NCI-H524 treated with DMSO at 0.1 percent for 48 hours (cell line): ENCODE measurements around the gene NTN4.
"Not testable (repeated sequence)": the region's sequence is repeated elsewhere in the genome, so short reads cannot be mapped to it uniquely, and the experiment has no call there.

Experiments
- DNase-seq: peaks from one replicate; lab custom pipeline; 2025; lab: John Stamatoyannopoulos, UW

Gene NTN4

DNA sequence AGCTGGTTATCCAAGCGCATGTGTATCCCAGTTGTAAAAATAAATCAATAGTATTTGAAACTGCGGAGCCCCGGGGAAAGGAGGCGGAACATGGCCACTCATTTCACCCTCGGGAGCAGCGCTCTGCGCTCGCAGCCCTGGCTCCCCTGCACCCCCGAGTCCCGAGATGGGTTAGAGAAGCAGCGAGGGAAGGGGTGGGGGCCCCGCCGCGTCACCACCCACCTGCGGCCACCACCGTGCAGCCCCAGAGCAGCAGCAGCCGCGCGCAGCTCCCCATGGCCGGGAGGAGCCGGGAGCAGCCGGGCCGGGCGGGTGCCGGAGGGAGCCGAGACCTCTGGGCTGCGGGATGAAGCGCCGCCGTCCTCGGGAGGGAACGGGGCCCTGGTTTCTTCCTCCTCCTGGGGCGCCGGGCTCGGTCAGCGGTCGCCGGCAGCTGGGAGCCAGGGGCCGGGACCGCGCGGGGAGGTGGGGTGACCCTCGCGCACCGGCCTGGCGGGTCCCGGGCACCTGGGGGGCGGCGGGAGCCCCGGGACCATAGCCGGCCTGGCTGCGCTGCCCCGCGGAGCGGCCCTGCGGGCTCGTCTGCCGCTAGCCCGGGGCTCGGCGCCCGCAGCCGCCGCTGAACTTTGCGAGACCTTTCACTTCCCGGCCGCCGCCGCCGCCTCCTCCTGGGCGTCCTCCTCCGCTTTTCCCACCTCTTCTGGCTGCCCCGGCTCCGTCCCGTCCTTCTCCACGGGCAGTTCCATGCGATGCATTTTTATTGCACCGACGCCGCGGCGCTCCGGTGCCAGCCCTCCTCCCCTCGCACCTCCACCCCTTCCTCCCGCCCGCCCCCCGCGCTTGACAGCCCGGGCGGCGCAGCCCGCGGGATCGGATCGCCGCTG lies at the start of gene NTN4:
TSS of gene NTN4 (minus strand) at position 732 of the 884 bp plus-strand sequence. CDS start at position 277, 455 bp downstream.
- DNase-seq: no peak

DNA sequence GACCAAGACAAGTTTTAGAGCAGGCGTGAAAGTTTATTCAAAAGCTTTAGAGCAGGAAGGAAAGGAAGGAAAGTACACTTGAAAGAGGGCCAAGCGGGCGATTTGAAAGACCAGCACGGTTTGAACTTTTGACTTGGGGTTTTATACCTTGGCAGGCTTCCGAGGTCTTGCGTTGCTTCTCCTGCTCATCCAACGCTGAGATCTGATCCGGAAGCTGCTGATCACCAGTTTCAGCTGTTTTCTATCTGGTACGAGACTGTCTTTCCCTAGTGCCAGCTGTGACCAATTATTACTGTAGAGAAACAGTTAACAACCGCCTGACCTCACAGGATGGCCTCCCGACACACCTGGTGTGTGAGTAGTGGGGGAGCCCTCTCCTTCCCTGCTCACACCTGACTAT lies 47.6 kb upstream of the NTN4 start:
- DNase-seq: no peak

DNA sequence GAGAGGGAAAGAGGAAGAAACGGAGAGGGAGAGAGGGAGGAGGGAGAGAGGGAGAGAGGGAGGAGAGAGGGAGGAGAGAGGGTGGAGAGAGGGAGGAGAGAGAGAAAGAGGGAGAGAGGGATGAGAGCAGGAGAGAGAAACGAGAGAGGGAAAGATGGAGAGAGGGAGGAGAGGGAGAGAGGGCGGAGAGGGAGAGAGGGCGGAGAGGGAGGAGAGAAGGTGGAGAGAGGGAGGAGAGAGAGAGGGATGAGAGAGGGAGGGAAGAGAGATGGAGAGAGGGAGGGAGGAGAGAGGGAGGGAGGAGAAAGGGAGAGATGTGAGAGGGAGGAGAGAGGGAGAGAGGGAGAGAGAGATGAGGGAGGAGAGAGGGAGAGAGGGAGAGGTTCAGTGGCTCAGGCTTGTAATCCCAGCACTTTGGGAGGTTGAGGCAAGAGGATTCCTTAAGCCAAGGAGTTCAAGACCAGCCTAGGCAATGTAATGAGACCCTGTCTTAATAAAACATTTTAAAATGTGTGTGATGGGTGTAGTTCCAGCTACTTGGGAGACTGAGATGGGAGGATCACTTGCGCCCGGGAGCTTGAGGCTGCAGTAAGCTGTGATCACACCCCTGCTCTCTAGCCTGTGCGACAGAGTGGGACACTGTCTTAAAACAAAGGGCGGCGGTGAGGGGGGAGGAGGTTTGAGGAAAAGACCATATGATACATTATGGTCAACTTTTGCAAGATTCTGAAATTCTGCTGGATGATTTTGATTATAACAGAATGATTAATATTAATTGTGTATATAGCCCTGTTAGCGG lies 46.9 kb upstream of the NTN4 start:
- no peak for DNase-seq

DNA sequence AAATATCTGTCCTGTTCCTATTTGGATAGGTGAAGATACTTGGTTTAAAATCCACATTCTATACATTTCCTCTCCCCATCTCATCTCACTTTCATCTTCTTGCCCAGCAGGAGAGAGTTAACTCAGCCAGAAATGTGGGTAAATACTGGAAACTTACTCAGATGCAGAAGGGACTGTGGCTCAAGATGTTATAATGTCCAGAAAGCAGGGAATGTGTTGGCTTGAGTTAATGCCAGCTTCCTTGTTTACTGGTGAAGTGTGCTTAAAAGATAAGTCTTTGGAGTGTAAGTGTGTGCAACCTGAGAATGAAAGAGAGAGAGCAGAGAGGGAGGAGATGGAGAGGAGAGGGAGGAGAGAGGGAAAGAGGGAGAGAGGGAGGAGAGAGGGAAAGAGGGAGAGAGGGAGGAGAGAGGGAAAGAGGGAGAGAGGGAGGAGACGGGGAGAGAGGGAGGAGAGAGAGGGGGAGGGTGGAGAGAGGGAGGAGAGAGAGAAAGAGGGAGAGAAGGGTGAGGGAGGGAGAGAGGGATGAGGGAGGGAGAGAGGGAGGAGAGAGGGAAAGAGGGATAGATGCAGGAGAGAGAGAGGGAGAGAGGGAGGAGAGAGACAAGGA lies 46.2 kb upstream of the NTN4 start:
- DNase-seq: no peak

DNA sequence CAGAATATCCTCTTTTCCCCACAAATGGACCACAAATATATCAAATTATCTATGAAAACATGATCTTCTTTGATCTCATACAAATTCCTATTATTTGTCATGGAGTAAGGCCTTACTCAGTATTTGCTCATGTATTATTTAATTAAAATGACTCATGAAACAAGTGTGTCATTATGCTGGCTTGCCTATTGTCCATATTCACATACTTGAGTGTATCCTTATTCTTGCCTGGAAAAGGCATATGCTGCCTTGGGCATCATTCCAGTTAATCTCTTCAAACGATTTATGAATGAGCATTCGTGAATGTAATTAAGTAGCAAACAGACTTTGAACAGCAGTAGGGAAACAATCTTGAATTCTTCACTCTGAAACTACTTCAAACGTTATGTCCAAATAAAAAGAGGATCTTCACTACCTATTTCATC lies 45.6 kb upstream of the NTN4 start:
- DNase-seq: peak; percentile 78

DNA sequence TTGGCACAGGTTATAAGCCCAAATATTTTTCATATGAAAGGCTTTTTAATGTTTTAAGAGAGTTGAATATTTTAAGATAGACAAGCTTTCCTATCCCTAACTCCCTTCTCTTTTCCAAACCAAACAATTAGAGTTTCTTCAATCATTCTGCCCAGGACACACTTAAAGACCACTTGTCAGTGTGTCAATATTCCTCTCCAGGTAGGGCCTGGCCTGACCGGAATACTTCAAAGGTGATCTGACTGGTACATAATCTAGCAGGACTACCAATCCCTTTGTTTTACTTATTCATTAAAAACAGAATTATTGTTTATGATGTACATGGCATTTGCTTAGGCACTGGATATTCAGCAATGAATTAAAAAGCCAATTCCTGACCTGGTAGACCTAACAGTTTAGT lies 44.0 kb upstream of the NTN4 start:
- DNase-seq: no peak

DNA sequence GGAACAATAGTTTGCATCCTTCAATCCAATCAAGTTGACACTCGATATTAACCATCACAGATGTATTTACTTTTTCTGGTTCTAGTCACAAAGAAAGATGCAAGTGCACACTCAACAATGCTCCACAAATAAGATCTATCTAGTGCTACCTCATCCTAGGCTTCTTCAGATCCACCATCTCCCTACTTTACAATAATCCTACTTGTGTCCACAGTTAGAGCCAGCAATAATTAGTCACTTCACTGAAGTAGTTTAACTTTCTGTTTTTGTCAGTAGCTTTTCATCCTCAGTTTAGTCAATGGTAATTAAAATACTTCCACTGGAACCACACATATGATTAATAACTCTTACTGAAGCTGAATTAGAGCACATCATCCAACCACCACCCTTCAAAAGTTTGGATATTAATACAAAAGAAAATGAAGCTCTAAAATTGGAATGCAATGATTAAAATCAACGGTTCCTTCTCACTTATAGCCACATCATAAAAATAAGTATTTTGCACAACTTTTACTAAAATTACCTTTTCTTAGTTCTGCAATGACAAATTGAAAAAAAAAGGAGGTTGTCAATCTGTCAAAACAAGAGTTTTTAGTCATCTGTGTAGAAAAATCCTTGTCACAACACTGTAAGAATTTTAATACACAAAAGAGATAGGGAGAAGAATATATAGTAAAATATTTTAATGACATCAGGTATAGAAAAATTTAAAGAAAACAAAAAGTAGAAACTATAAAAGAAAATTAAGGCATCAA lies 39.9 kb upstream of the NTN4 start:
- no peak for DNase-seq

DNA sequence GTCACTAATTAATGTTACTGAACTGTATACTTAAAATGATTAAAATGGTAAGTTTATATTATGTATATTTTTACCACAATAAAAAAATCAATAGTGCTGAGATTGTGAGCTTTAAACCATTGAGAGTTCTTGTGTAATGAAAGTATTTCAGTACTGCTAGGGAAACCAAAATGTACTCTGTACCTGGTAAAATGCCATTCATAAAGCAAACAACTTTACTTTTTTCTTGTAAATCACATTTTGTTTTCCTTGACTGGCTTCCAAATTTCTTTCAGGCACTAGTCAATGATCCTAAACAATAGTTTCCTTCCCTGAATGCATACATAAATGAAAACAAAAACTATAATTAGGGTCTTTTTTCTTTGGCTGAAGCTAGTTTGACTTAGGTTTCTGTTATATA lies 38.8 kb upstream of the NTN4 start:
- DNase-seq: no peak

DNA sequence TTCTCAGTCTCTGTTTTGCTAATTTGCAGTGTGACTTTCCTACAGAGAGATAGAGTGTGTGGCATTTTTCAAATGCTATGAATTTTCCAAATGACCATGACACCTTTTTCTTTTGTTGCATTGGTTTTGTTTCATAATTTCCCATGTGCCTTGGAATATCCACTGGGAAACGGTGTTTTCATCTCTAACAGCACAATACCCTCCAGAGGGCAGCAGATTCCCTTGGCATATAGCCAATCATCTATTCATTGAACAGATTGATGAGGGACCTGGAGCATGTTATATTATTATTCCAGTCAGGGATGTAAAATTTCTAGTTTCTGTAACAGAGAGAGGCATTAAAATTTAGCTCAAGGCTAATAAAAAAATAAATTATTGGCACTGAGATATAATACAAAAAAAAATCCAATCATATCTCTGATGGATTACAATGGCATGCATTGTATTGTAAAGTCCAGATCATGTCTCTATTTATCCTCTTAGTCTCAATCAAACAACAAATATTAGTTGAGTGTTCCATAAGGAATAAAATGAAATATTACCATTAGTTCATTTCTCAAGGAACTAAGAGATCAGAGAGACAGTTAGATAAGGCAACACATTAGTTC lies 29.6 kb upstream of the NTN4 start:
- no peak for DNase-seq

DNA sequence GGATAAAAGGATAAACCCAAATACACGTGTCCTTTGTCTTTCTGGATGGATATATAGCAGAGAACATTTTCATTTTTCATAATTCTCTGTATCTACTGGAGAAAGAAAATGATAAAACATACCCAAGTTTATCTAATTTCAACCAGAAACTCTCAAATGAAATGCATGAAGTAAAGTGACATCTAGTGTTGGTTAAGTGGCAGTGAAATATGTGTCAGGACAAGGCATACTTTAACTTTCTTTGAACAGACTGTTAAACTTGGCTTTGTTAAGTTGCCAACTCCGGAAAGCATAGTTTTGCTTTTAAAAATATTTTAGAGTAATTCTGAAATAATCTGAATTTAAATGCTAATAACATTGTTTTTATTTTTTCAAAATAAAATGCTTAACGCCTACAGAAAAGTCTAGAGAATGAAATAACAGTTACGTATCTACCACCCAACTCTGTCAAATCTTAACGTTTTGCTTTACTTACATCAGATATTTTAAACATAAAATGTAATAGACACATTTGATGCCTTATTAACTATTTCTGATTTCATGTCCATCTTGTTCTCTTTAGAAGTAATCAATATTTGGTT lies 25.2 kb upstream of the NTN4 start:
- peak; percentile 17 for DNase-seq

DNA sequence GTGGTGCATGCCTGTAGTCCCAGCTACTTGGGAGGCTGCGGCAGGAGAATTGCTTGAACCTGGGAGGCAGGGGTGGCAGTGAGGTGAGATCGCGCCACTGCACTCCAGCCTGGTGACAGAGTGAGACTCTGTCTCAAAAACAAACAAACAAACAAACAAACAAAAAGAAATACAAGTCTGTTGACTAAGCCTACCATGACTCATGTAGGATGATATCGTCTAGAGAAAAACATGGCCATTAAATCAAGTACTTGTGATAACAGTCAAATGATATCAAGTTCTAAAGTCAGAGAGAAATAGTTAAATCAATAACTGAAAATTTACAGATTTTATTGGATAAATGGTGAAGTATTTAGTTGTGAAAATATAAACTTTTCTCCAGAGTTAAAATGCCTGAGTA lies 21.6 kb upstream of the NTN4 start:
- DNase-seq: not testable (repeated sequence)

DNA sequence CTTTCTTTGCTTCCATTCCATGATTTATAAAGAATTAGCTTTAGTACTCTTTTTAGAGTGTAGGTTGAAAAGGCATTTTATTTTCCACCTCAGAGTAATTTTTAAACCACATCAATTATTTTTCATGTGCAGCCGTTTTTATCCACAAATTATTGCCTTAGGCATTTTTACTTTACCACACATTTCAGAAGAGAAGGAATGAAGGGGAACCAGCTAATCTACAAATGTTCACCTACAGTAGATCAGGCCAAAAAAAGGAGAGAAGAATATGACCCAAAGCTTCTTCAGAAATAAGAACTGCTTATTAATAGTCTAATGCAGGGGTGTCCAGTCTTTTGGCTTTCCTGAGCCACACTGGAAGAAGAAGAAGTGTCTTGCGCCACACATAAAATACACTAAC lies 19.8 kb upstream of the NTN4 start:
- DNase-seq: no peak

DNA sequence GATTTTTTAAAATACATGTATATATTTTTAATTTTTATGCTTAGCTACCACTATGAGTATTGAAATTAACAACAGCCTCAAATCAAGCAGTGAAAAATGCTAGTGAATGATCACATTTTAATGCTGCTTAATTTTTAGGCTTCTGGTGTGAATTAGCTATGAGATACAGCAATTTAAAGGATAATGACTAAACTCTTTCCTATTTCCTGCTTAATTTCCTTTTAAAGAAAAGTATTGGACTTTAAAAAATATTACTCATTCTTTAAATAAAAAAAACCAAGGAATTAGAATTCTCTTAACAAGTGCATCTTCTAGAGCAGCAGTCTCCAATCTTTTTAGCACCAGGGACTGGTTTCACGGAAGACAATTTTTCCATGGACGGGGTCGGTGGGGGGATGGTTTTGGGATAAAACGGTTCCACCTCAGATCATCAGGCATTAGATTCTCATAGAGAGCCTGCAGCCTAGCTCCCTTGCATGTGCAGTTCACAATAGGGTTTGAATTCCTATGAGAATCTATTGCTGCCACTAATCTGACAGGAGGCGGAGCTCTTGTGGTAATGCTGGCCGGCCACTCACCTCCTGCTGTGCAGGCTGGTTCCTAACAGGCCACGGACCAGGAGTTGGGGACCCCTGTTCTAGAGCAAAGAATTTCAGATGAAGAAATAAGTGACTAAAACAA lies 18.6 kb upstream of the NTN4 start:
- no peak for DNase-seq

DNA sequence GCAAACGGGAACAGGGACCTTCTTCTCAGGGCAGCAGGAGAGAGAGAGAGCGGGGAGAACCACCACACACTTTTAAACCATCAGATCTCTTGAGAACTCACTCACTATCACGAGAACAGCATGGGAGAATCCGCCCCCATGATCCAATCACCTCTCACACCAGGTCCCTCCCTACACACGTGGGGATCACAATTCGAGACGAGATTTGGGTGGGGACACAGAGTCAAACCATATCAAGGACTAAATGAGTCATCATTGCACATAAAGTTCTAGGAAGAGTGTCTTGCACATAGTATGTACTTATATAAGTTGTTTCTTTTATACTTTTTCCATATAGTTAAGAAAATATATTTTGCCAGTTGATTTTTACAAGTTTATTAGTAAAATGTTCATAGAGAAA lies 17.6 kb upstream of the NTN4 start:
- no peak for DNase-seq

DNA sequence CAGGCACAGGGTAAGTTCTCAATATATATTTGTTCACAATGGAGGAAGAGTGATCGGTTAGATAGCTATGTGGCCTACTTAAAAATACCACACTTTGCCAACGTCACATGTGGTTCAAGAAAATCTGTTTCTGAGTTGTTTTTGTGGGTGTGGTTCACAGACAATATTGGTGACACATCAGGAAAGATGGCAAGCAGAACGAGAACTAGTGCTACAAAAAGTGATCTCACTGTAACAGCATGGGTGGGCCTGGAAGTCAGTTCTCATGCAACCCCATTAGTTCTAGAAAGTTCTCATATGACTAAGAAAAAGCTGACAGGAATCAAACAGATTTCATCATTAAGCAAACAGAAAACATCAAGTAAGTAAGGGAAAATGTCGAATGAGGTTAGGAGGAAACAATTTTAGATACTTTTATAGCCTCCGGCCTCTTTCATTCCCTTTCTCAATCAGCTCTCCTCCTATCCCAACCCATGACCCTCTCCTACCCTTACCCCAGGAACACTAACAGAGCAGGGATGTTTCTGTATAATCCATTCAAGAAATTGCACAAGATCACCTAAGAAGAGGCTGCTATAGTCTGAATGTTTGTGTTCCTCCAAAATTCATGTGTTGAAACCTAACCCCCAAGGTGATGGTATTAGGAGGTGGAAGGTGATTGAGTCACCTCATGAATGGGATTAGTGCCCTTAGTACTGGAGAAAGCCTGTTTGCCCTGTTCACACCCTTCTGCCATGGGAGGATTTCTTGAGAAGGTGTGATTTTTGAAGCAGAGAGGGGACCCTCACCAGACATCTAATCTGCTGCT lies 15.5 kb upstream of the NTN4 start:
- no peak for DNase-seq

DNA sequence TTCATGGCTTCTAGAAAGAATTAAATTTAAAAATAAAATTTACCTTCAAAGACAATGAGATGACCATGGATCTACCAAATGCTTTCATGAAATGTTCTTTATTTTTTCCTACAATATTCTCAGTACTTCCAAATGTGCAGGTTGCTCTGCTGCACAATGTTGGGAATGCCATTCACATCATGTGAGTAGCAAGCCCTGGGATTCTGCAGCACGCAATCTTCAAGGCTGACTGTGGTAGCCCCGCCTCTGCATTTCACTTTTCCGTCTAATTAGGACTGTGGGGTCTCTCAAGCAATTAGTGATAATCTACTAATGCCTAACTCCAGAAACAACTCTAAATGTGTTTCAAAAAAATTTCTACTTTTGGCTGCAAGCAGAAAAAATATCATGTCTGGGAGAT lies 13.7 kb upstream of the NTN4 start:
- DNase-seq: no peak

DNA sequence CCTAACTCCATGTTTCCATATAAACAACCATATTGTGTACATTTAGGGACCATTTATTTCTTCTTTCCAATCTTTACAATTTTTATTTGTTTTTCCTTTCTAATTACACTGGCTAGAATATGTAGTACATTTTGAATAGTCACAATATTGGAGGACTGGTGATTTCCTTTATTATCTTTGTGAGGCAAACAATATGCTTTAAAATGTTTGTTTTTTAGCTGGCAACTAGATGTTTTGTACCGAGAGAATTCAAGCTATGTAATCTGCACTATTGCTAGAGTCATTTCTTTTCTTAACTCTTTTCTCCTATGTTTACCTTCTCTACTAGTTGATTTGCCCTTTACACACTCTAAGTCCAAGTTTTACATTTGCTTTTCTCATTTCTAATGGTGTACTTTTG lies 13.3 kb upstream of the NTN4 start:
- DNase-seq: no peak

DNA sequence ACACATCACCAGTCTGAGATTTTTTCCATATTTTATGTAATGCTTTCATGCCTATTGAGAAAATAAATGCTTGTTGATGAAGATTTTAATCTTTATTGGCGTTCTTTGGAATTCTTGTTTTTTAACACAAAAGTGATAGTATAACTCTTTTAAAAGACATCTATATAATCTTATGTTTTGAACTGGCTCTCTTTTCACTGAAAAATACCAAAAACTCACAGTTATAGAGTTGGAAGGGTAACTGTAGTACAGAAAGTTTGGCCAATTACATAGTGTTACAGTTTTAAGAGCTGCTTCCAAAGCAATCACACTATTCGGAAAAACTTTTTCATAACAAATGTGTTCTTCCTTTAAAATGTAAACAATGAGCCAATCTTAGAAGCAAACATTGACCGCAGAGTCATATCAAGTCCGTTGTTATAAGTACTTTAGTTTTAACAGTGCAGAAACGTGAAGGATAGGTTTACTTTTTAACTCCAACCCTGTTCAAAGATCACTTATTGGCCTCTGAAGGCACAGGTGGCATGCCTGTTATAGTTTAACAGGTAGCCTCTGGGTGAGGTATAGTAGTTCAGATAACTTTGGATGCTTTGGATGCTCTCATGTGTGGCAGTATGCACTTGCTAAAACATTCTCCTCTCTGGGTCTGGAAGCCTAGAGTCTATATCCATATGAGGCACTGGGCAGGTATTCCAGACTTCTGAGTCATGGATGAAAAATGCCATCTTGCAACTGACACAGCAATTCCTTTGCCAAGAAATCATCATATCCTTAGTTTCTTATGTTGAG lies 12.1 kb upstream of the NTN4 start:
- DNase-seq: no peak

DNA sequence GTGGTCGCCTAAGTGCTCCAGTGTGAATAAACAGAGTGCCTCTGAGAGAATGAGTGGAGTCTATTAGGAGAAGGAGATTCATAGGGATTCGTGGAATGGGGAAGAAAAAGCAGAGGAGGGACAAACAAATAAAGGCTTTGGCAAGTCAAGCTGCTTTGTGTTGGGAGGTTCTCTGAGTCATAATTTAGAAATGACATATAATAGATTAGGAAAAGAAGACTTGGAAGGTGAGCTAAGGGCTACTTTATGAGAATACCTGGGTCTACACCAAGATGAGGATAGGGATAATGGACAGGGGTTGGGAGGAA lies 6.4 kb upstream of the NTN4 start:
- no peak for DNase-seq
